HUES48 (cell line): Measurements from ENCODE around the gene EMP1.

Experiments
- H3K27ac ChIP-seq: one replicate; pipeline ENCODE4 v1.7.0; 2013; ENCODE audit warnings: low read depth, low read length, inconsistent platforms
- H3K27me3 ChIP-seq: 2 replicates; pipeline ENCODE4 v1.6.1; 2013; ENCODE audit warnings: mild to moderate bottlenecking, low read length; ENCODE audit not compliant: control insufficient read depth, insufficient read depth
- H3K36me3 ChIP-seq: 2 replicates; pipeline ENCODE4 v1.6.1; 2013; ENCODE audit warnings: low read length; ENCODE audit not compliant: control insufficient read depth, insufficient read depth
- H3K4me1 ChIP-seq: 2 replicates; pipeline ENCODE4 v1.6.1; 2013; ENCODE audit warnings: mild to moderate bottlenecking, low read length; ENCODE audit not compliant: control insufficient read depth, insufficient read depth
- H3K4me3 ChIP-seq: 2 replicates; pipeline ENCODE4 v1.5.1; 2013; ENCODE audit warnings: mild to moderate bottlenecking, low read depth, low read length
- H3K9ac ChIP-seq: 2 replicates; pipeline ENCODE4 v1.6.1; 2013; ENCODE audit warnings: mild to moderate bottlenecking, low read depth, low read length, moderate library complexity
- H3K9me3 ChIP-seq: 2 replicates; pipeline ENCODE4 v1.6.1; 2013; ENCODE audit warnings: low read length; ENCODE audit not compliant: control insufficient read depth, insufficient read depth

The EMP1 gene

GRCh38 chr12:13211191-13211858, 14.8 kb downstream of the EMP1 start:
- peaks cover 31% of the 10 kb centered on the region for H3K4me1 ChIP-seq
- H3K36me3 ChIP-seq = no peaks in the 10 kb centered on the region

GRCh38 chr12:13211859-13212664, 15.5 kb downstream of the EMP1 start:
- H3K27ac ChIP-seq = no peak overlapping the region
- H3K9me3 ChIP-seq = no peaks in the 10 kb centered on the region
- H3K9ac ChIP-seq = no peak overlapping the region
- H3K27me3 ChIP-seq = no peaks in the 10 kb centered on the region
- H3K36me3 ChIP-seq = no peaks in the 10 kb centered on the region
- peaks cover 27% of the 10 kb centered on the region for H3K4me1 ChIP-seq
- no peak overlapping the region for H3K4me3 ChIP-seq

More at GRCh38 chr12:13211191-13211858, 14.8 kb downstream of the EMP1 start:
- Histone ChIP-seq H3K27me3 (no peaks in the 10 kb centered on the region), H3K27ac (no peak overlapping the region), H3K9ac (no peak overlapping the region), H3K9me3 (no peaks in the 10 kb centered on the region), H3K4me3 (no peak overlapping the region)

GRCh38 chr12:13215056-13215455, 18.5 kb downstream of the EMP1 start:
- Histone ChIP-seq H3K27me3 (no peaks in the 10 kb centered on the region), H3K9ac (no peak overlapping the region), H3K36me3 (no peaks in the 10 kb centered on the region), H3K27ac (no peak overlapping the region), H3K4me1 (peaks cover 14% of the 10 kb centered on the region), H3K9me3 (peaks cover 8% of the 10 kb centered on the region; the same call in 1 of the 2 replicates), H3K4me3 (no peak overlapping the region)

- Histone ChIP-seq H3K4me3 (no peak overlapping the region), H3K9me3 (peaks cover 8% of the 10 kb centered on the region; the same call in 1 of the 2 replicates), H3K4me1 (no peaks in the 10 kb centered on the region), H3K9ac (no peak overlapping the region), H3K27me3 (no peaks in the 10 kb centered on the region), H3K36me3 (no peaks in the 10 kb centered on the region), H3K27ac (no peak overlapping the region)
Observed at GRCh38 chr12:13218641-13219040, 22.1 kb downstream of the EMP1 start.

- no peak overlapping the region for H3K4me3 ChIP-seq
- no peak overlapping the region for H3K9ac ChIP-seq
- no peaks in the 10 kb centered on the region for H3K4me1 ChIP-seq
- no peak overlapping the region for H3K27ac ChIP-seq
- no peaks in the 10 kb centered on the region for H3K36me3 ChIP-seq
- H3K27me3 ChIP-seq = no peaks in the 10 kb centered on the region
- H3K9me3 ChIP-seq = peaks cover 8% of the 10 kb centered on the region; the same call in 1 of the 2 replicates
Observed at GRCh38 chr12:13219320-13219719, 22.8 kb downstream of the EMP1 start.

GRCh38 chr12:13220838-13221237, 24.3 kb downstream of the EMP1 start:
- H3K27ac ChIP-seq = no peak overlapping the region
- H3K9ac ChIP-seq = no peak overlapping the region
- H3K9me3 ChIP-seq = peaks cover 8% of the 10 kb centered on the region; the same call in 1 of the 2 replicates
- H3K4me3 ChIP-seq = no peak overlapping the region
- H3K36me3 ChIP-seq = no peaks in the 10 kb centered on the region
- H3K27me3 ChIP-seq = no peaks in the 10 kb centered on the region
- H3K4me1 ChIP-seq = no peaks in the 10 kb centered on the region

- H3K9ac ChIP-seq = no peak overlapping the region
- no peaks in the 10 kb centered on the region for H3K36me3 ChIP-seq
- no peak overlapping the region for H3K27ac ChIP-seq
- H3K4me1 ChIP-seq = no peaks in the 10 kb centered on the region
- H3K27me3 ChIP-seq = no peaks in the 10 kb centered on the region
- H3K9me3 ChIP-seq = peaks cover 8% of the 10 kb centered on the region; the same call in 1 of the 2 replicates
- H3K4me3 ChIP-seq = no peak overlapping the region
Observed at GRCh38 chr12:13222076-13222475, 25.6 kb downstream of the EMP1 start.

GRCh38 chr12:13223179-13223804, 26.8 kb downstream of the EMP1 start:
- Histone ChIP-seq H3K9me3 (peaks cover 8% of the 10 kb centered on the region; the same call in 1 of the 2 replicates), H3K36me3 (no peaks in the 10 kb centered on the region), H3K27me3 (no peaks in the 10 kb centered on the region), H3K4me1 (no peaks in the 10 kb centered on the region), H3K27ac (no peak overlapping the region), H3K4me3 (no peak overlapping the region), H3K9ac (no peak overlapping the region)

- Histone ChIP-seq H3K36me3 (no peaks in the 10 kb centered on the region), H3K27me3 (no peaks in the 10 kb centered on the region), H3K4me3 (no peak overlapping the region), H3K9me3 (peaks cover 7% of the 10 kb centered on the region; the same call in 1 of the 2 replicates), H3K27ac (no peak overlapping the region), H3K4me1 (no peaks in the 10 kb centered on the region), H3K9ac (no peak overlapping the region)
Observed at GRCh38 chr12:13223941-13224340, 27.4 kb downstream of the EMP1 start.

GRCh38 chr12:13227191-13227590, 30.7 kb downstream of the EMP1 start:
- Histone ChIP-seq H3K9me3 (no peaks in the 10 kb centered on the region), H3K27me3 (no peaks in the 10 kb centered on the region)

GRCh38 chr12:13228579-13228978, 32.1 kb downstream of the EMP1 start:
- no peak overlapping the region for H3K27ac ChIP-seq
- H3K27me3 ChIP-seq = no peaks in the 10 kb centered on the region
- H3K9me3 ChIP-seq = no peaks in the 10 kb centered on the region
- H3K4me1 ChIP-seq = no peaks in the 10 kb centered on the region
- H3K9ac ChIP-seq = no peak overlapping the region
- no peak overlapping the region for H3K4me3 ChIP-seq
- no peaks in the 10 kb centered on the region for H3K36me3 ChIP-seq

More at GRCh38 chr12:13227191-13227590, 30.7 kb downstream of the EMP1 start:
- Histone ChIP-seq H3K4me3 (no peak overlapping the region), H3K4me1 (no peaks in the 10 kb centered on the region), H3K27ac (no peak overlapping the region), H3K36me3 (no peaks in the 10 kb centered on the region), H3K9ac (no peak overlapping the region)
